Neuronal stem cell (in vitro differentiated cells): ENCODE results near the gene SCN11A. TPM values are rescaled to one million over a fixed set of nuclear protein-coding genes. Genes with fewer than 3 reads are reported as not detected.

ENCODE experiments used
- small RNA-seq: library from polyadenylated mRNA; stranded (forward); fragments of <200 nt; extraction: miRNeasy Mini kit (QIAGEN cat#:217004); gene quantifications from one replicate; pipeline ENCODE3, GENCODE V24; 2013; ENCODE audit not compliant: insufficient read depth

SCN11A gene

Small RNA genes within 50 kb of the gene (small RNA-seq; reads per million reads assigned to genes)
- not detected for gene RNU6-1227P
